H1 (cell line): ENCODE data around the gene GFPT1.

ENCODE experiments used
- CTCF ChIP-seq, 3 experiments: IDR thresholded peaks; 1 replicate in 2 of 3; 2 replicates in 1 of 3; pipeline versions ENCODE4 v1.5.1 to v1.6.1; 2011; ENCODE audit warnings: low read length in 3 of 3, mild to moderate bottlenecking in 3 of 3, inconsistent platforms in 2 of 3, low read depth in 1 of 3, moderate library complexity in 1 of 3; ENCODE audit not compliant: insufficient read depth in 1 of 3; ENCODE audit errors: control extremely low read depth in 1 of 3
- POLR2A ChIP-seq, 2 experiments: IDR thresholded peaks; 1 replicate in 1 of 2; 2 replicates in 1 of 2; pipeline ENCODE4 v1.6.1; 2011; ENCODE audit warnings: low read depth in 2 of 2, low read length in 2 of 2, mild to moderate bottlenecking in 2 of 2; ENCODE audit errors: control extremely low read depth in 1 of 2
- POLR2AphosphoS5 ChIP-seq: IDR thresholded peaks from 2 replicates; pipeline ENCODE4 v1.6.1; 2011; ENCODE audit warnings: low read depth, low read length

DNA sequence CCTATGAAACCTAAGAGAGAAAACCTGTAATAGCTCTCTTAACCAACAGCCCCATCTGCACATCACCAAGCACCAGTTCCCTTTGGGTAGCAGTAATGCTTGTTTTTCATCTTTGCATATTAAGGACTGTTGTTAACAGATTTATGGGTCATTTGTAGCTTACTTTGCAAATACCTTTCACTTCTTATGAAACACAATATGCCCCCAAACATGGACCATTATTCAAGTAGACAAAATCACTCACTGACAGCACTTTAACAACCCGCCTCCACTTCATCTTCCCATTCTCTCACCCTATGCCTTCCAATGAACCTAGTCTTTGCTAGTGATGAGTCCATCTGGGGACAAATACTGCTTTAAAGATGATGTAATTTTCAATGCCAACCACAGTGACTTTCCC, 64.4 kb downstream of the GFPT1 start:
- TF ChIP-seq POLR2A (IDR thresholded peaks at IDR 0.05; ENCODE audit: control extremely low read depth in 1 of 2, low read depth in 2 of 2, low read length in 2 of 2) (no peak), CTCF (IDR thresholded peaks at IDR 0.05; ENCODE audit: control extremely low read depth in 1 of 3, insufficient read depth in 1 of 3, low read depth in 1 of 3, low read length in 3 of 3) (no peak), POLR2AphosphoS5 (no peak)
